GM12878 (cell line): ENCODE results near the gene OGA. TPM values are rescaled to one million over a fixed set of nuclear protein-coding genes. Genes with fewer than 3 reads are reported as not detected.

Experiments
- ATAC-seq: fragments of 200-7000 bp; cut with Tn5 transposase; 3 replicates; pipeline ENCODE4 v1.9.1; 2020; ENCODE audit warnings: mild to moderate bottlenecking, moderate library complexity
- BruUV-seq: library from RNA; stranded (reverse); fragments of 400-500 nt; replicated peaks from 2 replicates; lab custom pipeline; 2021; lab: Mats Ljungman, UMichigan
- CTCF ChIA-PET: fragments of 300-600 bp; sonication (Branson Sonifier 250); formaldehyde crosslinking; extraction: SDS; loops from one replicate; lab custom pipeline; 2021; ENCODE audit warnings: inconsistent platforms; lab: Yijun Ruan, JAX
- POLR2A ChIA-PET: fragments of 350-600 bp; formaldehyde crosslinking; extraction: SDS; loops from one replicate; lab custom pipeline; 2021; ENCODE audit warnings: inconsistent platforms; lab: Charles Lee
- RAD21 ChIA-PET: fragments of 300-600 bp; sonication (Branson Sonifier 250); formaldehyde crosslinking; loops from one replicate; lab custom pipeline; 2023; ENCODE audit warnings: antibody characterized with exemption; ENCODE audit not compliant: unreplicated experiment; lab: Charles Lee
- SMC1A ChIA-PET: fragments of 300-600 bp; sonication (Branson Sonifier 250); formaldehyde crosslinking; loops from one replicate; lab custom pipeline; 2023; ENCODE audit not compliant: unreplicated experiment, uncharacterized antibody; lab: Charles Lee
- DNase-seq: peaks from one replicate; pipeline ENCODE4 v3.0.0-alpha.2; 2011; ENCODE audit warnings: low read depth, low spot score
- FAIRE-seq: peaks from 3 replicates; lab custom pipeline; 2011; peaks lifted over from hg19 to GRCh38; lab: Jason Lieb, UNC
- H2AFZ ChIP-seq: 2 replicates; pipeline ENCODE4 v1.6.0; 2011; ENCODE audit warnings: low read depth, low read length, control low read depth; ENCODE audit not compliant: control insufficient read depth
- H3K27ac ChIP-seq: 2 replicates; pipeline ENCODE4 v1.5.1; 2011; ENCODE audit warnings: control low read depth; ENCODE audit not compliant: control insufficient read depth, insufficient read depth
- H3K27me3 ChIP-seq, 2 experiments: replicated peaks in 1 of 2; 2 replicates each; pipeline versions ENCODE4 v1.6.0 to v1.6.1; 2011; ENCODE audit warnings: low read length in 1 of 2; ENCODE audit not compliant: control insufficient read depth in 2 of 2, insufficient read depth in 2 of 2
- H3K36me3 ChIP-seq, 2 experiments: 2 replicates each; pipeline ENCODE4 v1.5.1; 2011; ENCODE audit warnings: low read length in 1 of 2; ENCODE audit not compliant: control insufficient read depth in 2 of 2, insufficient read depth in 2 of 2
- H3K4me1 ChIP-seq: 2 replicates; pipeline ENCODE4 v1.6.1; 2011; ENCODE audit warnings: mild to moderate bottlenecking, low read length, moderate library complexity, mixed read lengths; ENCODE audit not compliant: control insufficient read depth, insufficient read depth
- H3K4me2 ChIP-seq: 2 replicates; pipeline ENCODE4 v1.6.0; 2011; ENCODE audit warnings: control low read depth; ENCODE audit not compliant: control insufficient read depth, insufficient read depth
- H3K4me3 ChIP-seq: fragments of 200-600 bp; sonication (generic); 2 replicates; pipeline ENCODE4 v1.5.1; 2016
- H3K79me2 ChIP-seq: 2 replicates; pipeline ENCODE4 v1.6.0; 2011; ENCODE audit warnings: low read length; ENCODE audit not compliant: control insufficient read depth, insufficient read depth
- H3K9ac ChIP-seq: 2 replicates; pipeline ENCODE4 v1.8.0; 2011; ENCODE audit warnings: low read length, control low read depth, mixed read lengths; ENCODE audit not compliant: control insufficient read depth, insufficient read depth
- H3K9me3 ChIP-seq: replicated peaks from 3 replicates; pipeline ENCODE4 v1.5.1; 2011; ENCODE audit warnings: mild to moderate bottlenecking, low read length; ENCODE audit not compliant: control insufficient read depth, insufficient read depth
- H4K20me1 ChIP-seq: 2 replicates; pipeline ENCODE4 v1.6.0; 2011; ENCODE audit not compliant: control insufficient read depth, insufficient read depth
- ATF7 ChIP-seq: fragments of 450-650 bp; IDR thresholded peaks from 2 replicates; pipeline ENCODE4 v1.6.1; 2016; ENCODE audit warnings: low read depth, mild to moderate bottlenecking
- CBFB ChIP-seq: IDR thresholded peaks from 2 replicates; pipeline ENCODE4 v1.6.1; 2016; ENCODE audit warnings: antibody characterized with exemption, low read depth
- EED ChIP-seq: sonication (generic); IDR thresholded peaks from 2 replicates; pipeline ENCODE4 v1.6.1; 2016; ENCODE audit warnings: antibody characterized with exemption, low read depth
- FOXK2 ChIP-seq: fragments of 450-650 bp; IDR thresholded peaks from 2 replicates; pipeline ENCODE4 v1.6.1; 2017; ENCODE audit warnings: mild to moderate bottlenecking, moderate library complexity
- KDM1A ChIP-seq: fragments of 200-600 bp; sonication (generic); IDR thresholded peaks from 2 replicates; pipeline ENCODE4 v1.6.1; 2016; ENCODE audit warnings: borderline replicate concordance
- LARP7 ChIP-seq: fragments of 450-650 bp; IDR thresholded peaks from 2 replicates; pipeline ENCODE4 v1.6.1; 2017; ENCODE audit warnings: mild to moderate bottlenecking
- MTA2 ChIP-seq: fragments of 450-650 bp; IDR thresholded peaks from 2 replicates; pipeline ENCODE4 v1.6.1; 2016; ENCODE audit warnings: low read depth, mild to moderate bottlenecking, moderate library complexity
- NRF1 ChIP-seq: conservative IDR thresholded peaks from 2 replicates; pipeline ENCODE4 v1.6.1; 2011; ENCODE audit warnings: mild to moderate bottlenecking, low read depth, low read length, improper control_type of control experiment
- PAX5 ChIP-seq: IDR thresholded peaks from 2 replicates; pipeline ENCODE4 v1.6.1; 2011; ENCODE audit warnings: low read depth, low read length, borderline replicate concordance
- POLR2AphosphoS5 ChIP-seq: IDR thresholded peaks from 2 replicates; pipeline ENCODE4 v1.6.1; 2011; ENCODE audit warnings: mild to moderate bottlenecking, low read length, inconsistent platforms
- RELA ChIP-seq: fragments of 450-650 bp; IDR thresholded peaks from 2 replicates; pipeline ENCODE4 v1.8.0; 2014; ENCODE audit warnings: borderline replicate concordance; ENCODE audit not compliant: partially characterized antibody
- SIX5 ChIP-seq: IDR thresholded peaks from 2 replicates; pipeline ENCODE4 v1.6.1; 2011; ENCODE audit warnings: mild to moderate bottlenecking, low read depth, low read length, moderate library complexity; ENCODE audit not compliant: severe bottlenecking
- SMAD1 ChIP-seq: fragments of 450-650 bp; IDR thresholded peaks from 2 replicates; pipeline ENCODE4 v1.6.1; 2018; ENCODE audit warnings: mild to moderate bottlenecking, low read depth; ENCODE audit not compliant: partially characterized antibody
- TCF3 ChIP-seq: IDR thresholded peaks from 2 replicates; pipeline ENCODE4 v1.6.1; 2012; ENCODE audit warnings: low read depth, mild to moderate bottlenecking, low read length, borderline replicate concordance; ENCODE audit not compliant: insufficient read depth
- ZBTB4 ChIP-seq: fragments of 450-650 bp; formaldehyde crosslinking; IDR thresholded peaks from 2 replicates; pipeline ENCODE4 v1.4.0; 2022; ENCODE audit warnings: mild to moderate bottlenecking, moderate library complexity
- ZNF24 ChIP-seq: fragments of 450-650 bp; IDR thresholded peaks from 2 replicates; pipeline ENCODE4 v1.6.1; 2017; ENCODE audit warnings: antibody characterized with exemption, mild to moderate bottlenecking
- ZSCAN29 ChIP-seq: fragments of 450-650 bp; IDR thresholded peaks from 2 replicates; pipeline ENCODE4 v1.6.1; 2017; ENCODE audit warnings: mild to moderate bottlenecking, moderate library complexity
- ZZZ3 ChIP-seq: IDR thresholded peaks from 2 replicates; pipeline ENCODE4 v1.6.1; 2011; ENCODE audit warnings: low read depth; ENCODE audit not compliant: control insufficient read depth, insufficient read length
- WGBS: methylation state at CpG from one replicate; pipeline ENCODE4 v1.1.6; 2016; ENCODE audit warnings: low lambda C conversion rate; ENCODE audit not compliant: insufficient replicate concordance, insufficient coverage; ENCODE audit errors: missing lambda C conversion rate; 5-methylcytosine and 5-hydroxymethylcytosine counted together
- in situ Hi-C: fragments of 300-500 bp; cut with MboI; formaldehyde crosslinking; loops from 9 replicates; pipeline ENCODE4 v1.14.3; 2018; ENCODE audit warnings: mixed read lengths
- intact Hi-C: fragments of 100-400 bp; cut with micrococcal nuclease; formaldehyde crosslinking; loops from one replicate; pipeline ENCODE4 v1.14.2; 2022; ENCODE audit not compliant: unreplicated experiment
- polyA plus RNA-seq, 11 experiments: library from polyadenylated mRNA; depleted of rRNA in 4 of 11; unstranded in 6 of 11; stranded (reverse) in 5 of 11; fragments of >200 nt; fragmentation: Nextera tagmentation in 4 of 11; fragmentation: Illumina TruSeq in 1 of 11; extraction: Ambion mirVana in 4 of 11; extraction: Trizol in 1 of 11; gene quantifications; 1 replicate in 1 of 11; 2 replicates in 10 of 11; pipeline versions ENCODE4 v1.2.1 to v1.2.3, GENCODE V29; 2011 to 2016; ENCODE audit warnings: inconsistent platforms in 2 of 11, missing spikeins in 2 of 11, low read depth in 1 of 11
- total RNA-seq, 4 experiments: library from RNA; depleted of rRNA in 3 of 4; stranded (reverse); fragments of >200 nt in 3 of 4; fragmentation: Illumina TruSeq in 1 of 4; extraction: Trizol in 1 of 4; gene quantifications; 2 replicates each; pipeline versions ENCODE4 v1.2.1 to v1.2.3, GENCODE V29; 2013 to 2021

The OGA gene
- total and polyA plus RNA-seq, 10 of the 15 experiments (the other 5 are each of a cell fraction or from before 2014, with no cell fraction given) = 23.0 to 145 (median 85.2) TPM

DNA sequence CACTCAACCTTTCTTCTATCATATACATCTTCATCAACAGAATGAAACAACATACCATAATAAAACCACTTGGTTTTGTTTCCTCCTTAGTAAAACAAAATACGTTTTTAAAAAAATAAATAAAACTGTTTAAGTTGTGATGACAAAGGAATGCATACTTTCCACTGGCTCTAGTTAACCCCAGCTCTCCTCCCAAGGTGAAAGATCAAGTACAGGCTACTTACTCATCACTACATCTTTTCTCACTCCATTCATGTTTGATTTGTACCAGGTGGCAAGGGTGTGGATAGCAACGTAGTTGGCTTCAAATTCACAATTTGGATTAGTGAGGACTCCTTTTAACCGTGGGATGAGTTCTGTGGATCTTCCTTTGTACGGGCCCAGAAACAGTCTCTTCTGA lies 14.7 kb downstream of the OGA start:
- FAIRE-seq = no peak
- intact Hi-C loops = no loop called here
- no peak for TF ChIP-seq ATF7
- TF ChIP-seq ZZZ3 = no peak
- TF ChIP-seq FOXK2 = no peak
- no peak for TF ChIP-seq SMAD1
- no peak for TF ChIP-seq LARP7
- no peak for TF ChIP-seq ZBTB4 (CRISPR knock-in tag)
- no peak for TF ChIP-seq CBFB
- no peak for TF ChIP-seq PAX5
- TF ChIP-seq TCF3 = no peak
- TF ChIP-seq POLR2AphosphoS5 = no peak
- no peak for TF ChIP-seq KDM1A
- TF ChIP-seq NRF1 = no peak
- no peak for TF ChIP-seq ZSCAN29
- no peak for TF ChIP-seq ZNF24
- TF ChIP-seq SIX5 = no peak
- no peak for TF ChIP-seq EED
- no peak for TF ChIP-seq MTA2
- TF ChIP-seq RELA = no peak

More for the DNA sequence above, 14.7 kb downstream of the OGA start:
- in situ Hi-C loops = no loop called here
- Histone ChIP-seq H3K4me2 (no peak overlapping the region), H3K4me1 (no peaks in the 10 kb centered on the region), H2AFZ (no peak overlapping the region), H3K79me2 (peaks cover 11% of the 10 kb centered on the region), H3K9ac (no peak overlapping the region), H3K27ac (no peak overlapping the region), H3K4me3 (no peak overlapping the region), H3K36me3 (peaks cover 8 to 38% of the 10 kb centered on the region in 2 experiments), H3K9me3 (no peaks in the 10 kb centered on the region), H3K27me3 (no peaks in the 10 kb centered on the region), H4K20me1 (no peaks in the 10 kb centered on the region; the same call in 1 of the 2 replicates)
- WGBS = 94% methylated on average over 4 of the region's 4 CpGs
- DNase-seq = no peak
- no peak for ATAC-seq
- ChIA-PET CTCF (no interaction called here), SMC1A (interaction anchor here (0.6 to 2.9 kb wide), 3 partner anchors 8 to 210 kb away, joined by 3 to 6 read pairs (median 3); no protein-coding TSS in a partner anchor), RAD21 (interaction anchor here (0.6 to 0.7 kb wide), 2 partner anchors 212 to 446 kb away, joined by 3 to 4 read pairs; no protein-coding TSS in a partner anchor), POLR2A (interaction anchor here (0.6 to 2.0 kb wide), 4 partner anchors 9 to 746 kb away, joined by 3 to 9 read pairs (median 5); partner anchors contain the start of gene OGA)
- BruUV-seq = no TSS peak
